ENCODE measurements around the gene TEKT3.

The TEKT3 gene

DNA sequence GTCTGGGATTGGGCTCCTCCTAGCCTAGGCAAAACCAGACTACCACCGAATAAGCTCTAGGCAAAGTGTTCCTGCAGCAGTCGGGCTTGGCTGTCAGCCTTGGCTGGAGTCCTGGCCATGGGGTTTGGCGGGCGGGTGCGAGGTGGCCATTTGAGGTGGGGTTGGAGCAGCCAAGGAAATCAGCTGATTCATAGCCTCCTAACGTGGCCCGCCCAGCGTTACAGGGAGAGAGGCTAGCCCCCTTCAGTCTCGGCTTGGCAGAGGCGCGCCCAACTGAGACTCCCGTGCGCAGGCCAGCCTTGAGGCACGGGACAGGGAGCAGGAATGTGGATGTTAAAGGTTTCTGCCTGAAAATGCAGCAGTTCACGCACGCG, 78.2 kb downstream of the TEKT3 start:
- no peak for DNase-seq

DNA sequence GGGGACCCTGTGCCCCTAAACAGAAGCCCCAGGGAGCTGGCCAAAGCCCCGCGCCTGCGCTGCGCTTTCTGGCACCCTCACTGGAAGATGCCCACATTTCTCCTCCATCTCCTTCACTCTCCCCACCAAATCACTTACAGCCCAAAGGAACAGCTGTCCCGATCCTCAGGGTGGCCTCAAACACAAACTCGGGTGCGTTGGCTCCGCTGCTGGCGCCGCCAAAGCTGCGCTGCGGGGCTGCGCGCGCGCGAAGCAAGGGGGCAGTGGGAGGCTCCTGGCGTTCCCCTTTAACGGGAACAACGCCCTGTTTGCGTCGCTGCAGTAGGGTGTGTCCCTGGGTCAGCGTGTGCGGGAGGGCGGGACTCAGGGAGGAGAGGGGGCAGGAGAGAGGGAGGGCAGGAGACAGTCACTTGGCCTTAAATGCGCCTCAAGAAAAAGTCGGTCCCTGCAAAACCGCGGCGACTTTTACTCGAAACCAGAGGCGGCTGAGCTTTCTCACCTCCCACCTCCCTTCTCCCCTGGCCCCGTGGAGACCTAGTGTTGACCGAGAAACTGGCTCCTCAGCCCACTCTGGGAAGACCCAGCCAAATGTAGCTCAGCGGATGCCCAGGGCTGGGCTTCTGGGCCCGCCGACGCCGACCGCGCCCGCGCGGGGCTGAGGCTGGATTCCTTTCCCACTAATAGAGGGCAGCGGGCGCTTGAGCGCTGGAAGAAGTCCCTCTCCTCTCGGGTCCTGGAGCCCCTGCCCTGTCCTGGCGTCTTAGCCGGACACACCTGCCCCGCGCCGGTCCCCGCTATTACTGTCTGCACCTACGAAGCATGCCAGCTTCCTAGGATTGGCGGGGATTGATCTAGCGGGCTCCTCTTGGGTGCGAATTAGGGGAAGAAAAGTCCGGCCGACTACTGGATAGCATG, 78.8 kb downstream of the TEKT3 start:
- no peak for DNase-seq

DNA sequence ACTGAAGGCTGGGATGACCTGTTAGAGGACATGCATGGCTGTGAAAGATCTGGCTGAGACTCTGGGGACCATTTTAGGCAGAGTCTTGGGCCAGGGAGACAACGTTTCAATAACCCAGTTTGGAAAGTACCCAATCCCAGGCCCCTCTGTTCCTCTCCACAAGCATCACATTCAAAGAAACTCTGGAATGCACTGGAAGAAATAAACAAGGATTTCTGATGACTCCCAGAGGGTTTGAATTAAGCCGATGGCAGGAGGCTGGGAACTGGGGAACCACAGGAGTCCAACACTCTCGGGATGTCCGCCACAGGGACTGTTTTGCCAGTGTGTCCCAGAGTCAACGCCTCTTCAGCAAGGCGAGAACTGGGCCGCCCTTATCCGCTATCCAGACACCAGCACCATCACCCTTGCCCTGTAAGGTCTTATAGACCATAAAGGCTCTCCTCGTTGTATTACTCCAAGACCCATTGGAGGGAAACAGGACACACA, 79.6 kb downstream of the TEKT3 start:
- DNase-seq, result no peak

GRCh38 chr17:15261258-15261801, 80.1 kb downstream of the TEKT3 start:
- DNase-seq, result no peak

- DNase-seq, result no peak
Observed at GRCh38 chr17:15260376-15261257, 80.8 kb downstream of the TEKT3 start.

DNA sequence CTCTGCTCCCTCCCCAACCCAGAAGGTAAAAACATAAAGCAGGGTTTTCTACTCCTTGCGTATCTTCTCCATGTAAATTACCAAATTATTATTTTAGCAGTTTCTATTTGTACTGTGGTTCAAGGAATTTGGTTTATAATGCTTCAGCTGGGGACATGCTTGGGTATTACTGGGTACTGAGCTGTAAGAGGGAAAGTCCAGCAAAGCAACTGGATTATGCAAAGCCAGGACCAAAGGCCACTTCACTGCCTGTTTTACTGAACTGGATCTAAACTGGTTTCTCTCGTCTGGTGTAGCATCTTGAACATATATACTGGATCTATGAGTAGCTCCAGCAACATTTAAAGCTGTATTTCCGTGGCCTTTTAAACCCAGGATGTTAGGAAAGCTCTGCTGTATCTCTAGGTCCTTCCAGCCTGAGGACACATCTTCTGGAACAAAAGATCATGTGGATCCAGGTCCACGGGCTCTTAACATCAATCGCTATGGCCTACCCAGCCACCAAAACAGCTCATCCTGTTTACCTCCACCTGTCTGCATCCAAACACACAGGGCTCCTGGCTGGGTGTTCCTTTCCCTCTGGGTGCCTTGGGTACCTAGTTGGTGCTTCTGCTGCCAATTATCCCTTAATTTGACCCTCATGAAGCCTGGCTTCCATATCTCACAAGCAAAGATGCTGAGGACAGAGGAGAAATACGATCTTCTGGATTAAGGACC, 83.4 kb downstream of the TEKT3 start:
- no peak for DNase-seq

- no peak for DNase-seq
Observed at GRCh38 chr17:15257258-15257788, 84.1 kb downstream of the TEKT3 start.

DNA sequence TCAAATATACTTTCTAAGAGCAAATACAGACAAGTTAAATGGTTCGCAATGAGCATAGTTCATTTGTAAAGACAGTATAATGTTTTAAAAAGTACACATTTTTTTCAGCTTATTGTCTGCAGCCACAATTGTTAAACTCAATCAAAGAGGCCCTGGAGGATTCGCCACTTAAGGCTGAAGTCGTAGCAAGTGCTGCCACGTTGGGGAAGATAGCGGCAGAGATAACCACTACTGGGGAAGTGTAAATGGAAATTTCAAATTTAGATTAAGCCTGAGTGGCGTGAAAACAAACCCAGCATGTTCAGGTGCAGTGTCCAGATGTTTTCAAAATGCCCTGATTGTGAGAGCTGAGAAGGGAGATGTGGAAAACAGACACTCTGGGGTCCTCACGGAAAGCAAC, 84.7 kb downstream of the TEKT3 start:
- DNase-seq, result no peak

- no peak for DNase-seq
Observed at GRCh38 chr17:15255713-15256454, 85.5 kb downstream of the TEKT3 start.
